ENCODE data around the gene FAM171A1.

GRCh38 chr10:15411010-15411409 is 39.9 kb upstream of the FAM171A1 start:
- TF ChIP-seq GATA3 (IDR thresholded peaks at IDR 0.05; ENCODE audit: low read depth, low read length) (no peak), GATA2 (IDR thresholded peaks at IDR 0.05; ENCODE audit: low read depth, low read length) (no peak)
